GM23248 (cell line): ENCODE data around the gene STX10.

Experiments
- EZH2 ChIP-seq: fragments of 200-600 bp; sonication (generic); IDR thresholded peaks from 2 replicates; pipeline ENCODE4 v1.6.1; 2018; ENCODE audit warnings: antibody characterized with exemption, mild to moderate bottlenecking; ENCODE audit not compliant: insufficient read depth, poor library complexity, severe bottlenecking
- EZH2phosphoT487 ChIP-seq: fragments of 200-600 bp; sonication (generic); IDR thresholded peaks from 2 replicates; pipeline ENCODE4 v1.6.1; 2018; ENCODE audit warnings: antibody characterized with exemption, moderate library complexity, mild to moderate bottlenecking, low read depth; ENCODE audit not compliant: insufficient read depth

DNA sequence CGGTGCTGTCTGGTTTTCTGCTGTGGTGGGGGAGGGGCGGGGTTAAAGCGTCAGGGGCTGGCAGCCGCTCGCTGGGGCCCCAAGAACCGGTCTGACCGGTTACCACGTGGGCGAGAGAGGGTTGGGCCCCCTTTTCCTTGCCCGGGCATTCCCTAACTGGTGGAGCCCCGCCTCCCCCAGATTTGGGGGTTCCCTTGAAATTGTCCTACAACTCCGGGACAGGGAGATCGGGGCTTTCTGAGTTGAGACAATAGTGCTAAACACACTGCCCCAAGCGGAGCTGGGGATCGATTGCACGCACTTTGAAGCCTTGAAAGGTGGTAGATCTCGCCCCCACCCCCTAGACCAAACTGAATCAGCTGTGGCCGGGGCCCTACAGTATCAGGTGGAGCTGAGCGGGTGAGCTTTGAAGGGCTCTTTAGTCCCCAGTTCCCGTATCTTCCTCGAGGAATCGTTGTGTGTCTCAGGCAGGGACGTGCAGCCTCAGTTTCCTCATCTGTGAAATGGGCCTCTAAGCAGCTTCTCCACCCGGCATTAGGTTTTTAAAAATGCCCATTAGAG lies 4.8 kb upstream of the STX10 start:
- TF ChIP-seq EZH2phosphoT487, result no peak
- TF ChIP-seq EZH2, result no peak
